Lung (tissue), 12 donors: Measurements from ENCODE around the gene HSD17B11. TPM values are rescaled to one million over a fixed set of nuclear protein-coding genes. Genes with fewer than 3 reads are reported as not detected.

Source experiments
- ATAC-seq: fragments of 200-7000 bp; cut with Tn5 transposase; one replicate; pipeline ENCODE4 v1.9.1; 2020; ENCODE audit warnings: moderate number of reproducible peaks; ENCODE audit not compliant: insufficient read depth, low FRiP score
- DNase-seq, 3 donors: peaks; one replicate each; pipeline ENCODE4 v3.0.0-alpha.2; 2013 to 2017
- H3K27ac ChIP-seq, 2 donors: one replicate each; pipeline ENCODE4 v1.5.1; 2013; ENCODE audit warnings: mild to moderate bottlenecking in 2 of 2, moderate library complexity in 2 of 2, control low read depth in 1 of 2, inconsistent platforms in 1 of 2, low read depth in 1 of 2, low read length in 1 of 2
- H3K27me3 ChIP-seq, 3 donors: one replicate each; pipeline ENCODE4 v1.5.1; 2013; ENCODE audit warnings: low read length in 2 of 3; ENCODE audit not compliant: control insufficient read depth in 3 of 3, insufficient read depth in 3 of 3
- H3K36me3 ChIP-seq, 4 donors: one replicate each; pipeline ENCODE4 v1.5.1; 2013; ENCODE audit warnings: low read length in 4 of 4, mild to moderate bottlenecking in 1 of 4, moderate library complexity in 1 of 4; ENCODE audit not compliant: control insufficient read depth in 4 of 4, insufficient read depth in 4 of 4
- H3K4me1 ChIP-seq, 5 donors: one replicate each; pipeline ENCODE4 v1.5.1; 2013; ENCODE audit warnings: low read length in 5 of 5, mild to moderate bottlenecking in 2 of 5, moderate library complexity in 1 of 5; ENCODE audit not compliant: control insufficient read depth in 5 of 5, insufficient read depth in 5 of 5
- H3K4me3 ChIP-seq: one replicate; pipeline ENCODE4 v1.5.1; 2013; ENCODE audit warnings: mild to moderate bottlenecking, control low read depth, moderate library complexity
- H3K9ac ChIP-seq, 2 donors: one replicate each; pipeline ENCODE4 v1.5.1; 2013; ENCODE audit warnings: low read length in 2 of 2, control low read depth in 1 of 2; ENCODE audit not compliant: insufficient read depth in 1 of 2
- H3K9me3 ChIP-seq, 4 donors: one replicate each; pipeline ENCODE4 v1.5.1; 2013; ENCODE audit warnings: low read length in 3 of 4, mild to moderate bottlenecking in 1 of 4, moderate library complexity in 1 of 4; ENCODE audit not compliant: control insufficient read depth in 4 of 4, insufficient read depth in 3 of 4
- WGBS, 2 donors: extraction: QIAGEN DNeasy Blood & Tissue Kit; methylation state at CpG; one replicate each; pipeline ENCODE4 v1.1.7; 2013; 5-methylcytosine and 5-hydroxymethylcytosine counted together
- polyA plus RNA-seq, 2 donors: library from polyadenylated mRNA; stranded (reverse); fragments of 200-250 nt; gene quantifications; one replicate each; pipeline ENCODE4 v1.2.1, GENCODE V29; 2013
- total RNA-seq, 2 donors: library from RNA; depleted of rRNA in 1 of 2; stranded (reverse); fragments of >200 nt in 1 of 2; gene quantifications; one replicate each; pipeline ENCODE4 v1.2.1, GENCODE V29; 2014 to 2021
- TF ChIP-seq, protein P1 (sequence below): IDR thresholded peaks from 2 replicates; pipeline ENCODE4 v1.5.1; 2012; ENCODE audit warnings: mild to moderate bottlenecking; ENCODE audit errors: control extremely low read depth, extremely low read depth
- donor health status: control.
- donor health status: control.
- donor health status: Bipolar disorder and iron deficiency.
- donor health status: healthy.
- donor health status: DM: yes; HTN: yes; CAD: no.

Gene HSD17B11
- total and polyA plus RNA-seq, 4 donors = 43.0 to 109 (median 55.4) TPM

DNA sequence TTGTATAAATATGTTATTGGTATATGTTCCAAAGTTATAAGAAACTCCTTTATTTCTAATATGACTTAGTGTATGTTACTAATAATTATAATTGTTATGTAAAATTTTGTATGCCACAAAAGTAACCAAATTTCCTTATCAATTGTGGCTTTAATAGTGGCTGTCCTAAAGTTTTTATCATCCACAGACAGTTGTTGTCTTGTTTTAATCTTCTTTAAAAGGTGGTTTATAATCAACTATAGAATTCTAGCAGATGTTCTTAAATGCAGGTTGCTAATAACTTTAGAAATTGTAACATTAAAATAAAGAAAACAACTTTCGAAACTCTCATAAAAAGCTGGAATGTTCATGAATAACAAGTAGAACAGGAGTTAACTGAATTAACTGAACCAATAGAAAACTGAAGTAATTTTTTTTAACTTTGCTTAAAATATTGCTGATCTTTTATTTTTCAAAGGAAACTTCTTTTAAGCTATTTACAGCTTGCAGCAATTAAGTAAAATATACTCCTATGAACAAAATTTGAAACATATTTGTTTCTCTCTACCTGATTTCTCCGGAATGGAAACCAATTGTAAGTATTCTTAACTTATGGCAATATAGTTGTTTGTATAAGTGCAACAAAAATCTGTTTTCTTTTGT lies 24.3 kb downstream of the HSD17B11 start:
- 49 to 98% methylated on average over 2 of the region's 2 CpGs for WGBS, 2 donors
- H3K4me3 ChIP-seq = no peak overlapping the region
- DNase-seq (no peak), ATAC-seq (no peak)
- no peak overlapping the region for H3K27ac ChIP-seq
- H3K27me3 ChIP-seq = no peaks in the 10 kb centered on the region
- H3K36me3 ChIP-seq = peaks cover 8 to 37% (median 26%) of the 10 kb centered on the region in 4 donors
- H3K9me3 ChIP-seq = no peaks in the 10 kb centered on the region
- H3K4me1 ChIP-seq = no peaks in the 10 kb centered on the region
- H3K9ac ChIP-seq = no peak overlapping the region
- TF ChIP-seq, protein P1, sequence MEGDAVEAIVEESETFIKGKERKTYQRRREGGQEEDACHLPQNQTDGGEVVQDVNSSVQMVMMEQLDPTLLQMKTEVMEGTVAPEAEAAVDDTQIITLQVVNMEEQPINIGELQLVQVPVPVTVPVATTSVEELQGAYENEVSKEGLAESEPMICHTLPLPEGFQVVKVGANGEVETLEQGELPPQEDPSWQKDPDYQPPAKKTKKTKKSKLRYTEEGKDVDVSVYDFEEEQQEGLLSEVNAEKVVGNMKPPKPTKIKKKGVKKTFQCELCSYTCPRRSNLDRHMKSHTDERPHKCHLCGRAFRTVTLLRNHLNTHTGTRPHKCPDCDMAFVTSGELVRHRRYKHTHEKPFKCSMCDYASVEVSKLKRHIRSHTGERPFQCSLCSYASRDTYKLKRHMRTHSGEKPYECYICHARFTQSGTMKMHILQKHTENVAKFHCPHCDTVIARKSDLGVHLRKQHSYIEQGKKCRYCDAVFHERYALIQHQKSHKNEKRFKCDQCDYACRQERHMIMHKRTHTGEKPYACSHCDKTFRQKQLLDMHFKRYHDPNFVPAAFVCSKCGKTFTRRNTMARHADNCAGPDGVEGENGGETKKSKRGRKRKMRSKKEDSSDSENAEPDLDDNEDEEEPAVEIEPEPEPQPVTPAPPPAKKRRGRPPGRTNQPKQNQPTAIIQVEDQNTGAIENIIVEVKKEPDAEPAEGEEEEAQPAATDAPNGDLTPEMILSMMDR = no peak

DNA sequence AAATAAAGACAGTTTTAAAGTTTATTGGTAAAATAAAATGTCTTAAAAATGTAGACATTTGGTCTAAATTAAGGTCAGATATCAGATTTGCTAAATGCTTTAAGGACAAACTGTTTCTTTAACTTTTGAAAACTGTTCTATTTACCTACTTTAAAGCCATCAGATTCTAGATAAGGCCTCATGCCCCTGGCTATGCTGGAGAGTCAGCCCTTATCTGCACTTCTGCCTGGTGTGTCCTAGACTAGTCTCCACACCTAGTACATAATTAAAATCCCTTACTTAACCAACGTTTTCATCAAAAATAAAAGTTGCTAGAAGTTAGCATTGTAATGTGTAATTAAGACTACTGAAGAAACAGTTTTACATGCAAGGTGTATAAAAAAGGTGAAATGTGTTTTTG lies 25.6 kb downstream of the HSD17B11 start:
- Histone ChIP-seq H3K9ac (no peak overlapping the region), H3K4me1 (no peaks in the 10 kb centered on the region), H3K27me3 (no peaks in the 10 kb centered on the region), H3K27ac (no peak overlapping the region), H3K36me3 (peaks cover 16 to 30% (median 23%) of the 10 kb centered on the region in 4 donors), H3K4me3 (no peak overlapping the region), H3K9me3 (no peaks in the 10 kb centered on the region)
- ATAC-seq (no peak), DNase-seq (no peak)
- TF ChIP-seq, protein P1 = no peak
- WGBS, 2 donors = 58 to 73% methylated on average over 1 of the region's 1 CpG

DNA sequence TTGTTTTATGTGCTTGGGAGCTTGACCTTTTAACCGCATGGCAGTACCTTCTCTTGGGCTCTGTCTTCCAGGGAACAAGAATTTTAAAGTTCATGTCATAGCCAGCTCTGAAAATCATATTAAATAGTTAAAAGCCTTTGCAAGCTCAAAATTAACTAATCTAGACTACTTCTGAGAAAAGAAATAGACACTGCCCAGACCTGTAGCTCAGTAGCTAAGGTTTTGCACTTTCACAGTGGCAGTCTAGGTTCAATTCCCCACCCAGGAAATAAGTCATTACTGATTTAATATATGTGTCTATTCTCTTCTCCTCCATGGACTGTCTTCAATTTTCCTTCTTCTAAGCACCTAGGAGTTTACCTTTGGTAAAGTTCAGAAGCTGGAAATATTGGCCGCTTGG lies 27.4 kb downstream of the HSD17B11 start:
- TF ChIP-seq, protein P1 = no peak
- DNase-seq = no peak
- no peaks in the 10 kb centered on the region for H3K27me3 ChIP-seq
- no peak overlapping the region for H3K4me3 ChIP-seq
- H3K27ac ChIP-seq = no peak overlapping the region
- peaks cover 17 to 43% (median 23%) of the 10 kb centered on the region in 4 donors for H3K36me3 ChIP-seq
- no peaks in the 10 kb centered on the region for H3K4me1 ChIP-seq
- 96 to 99% methylated on average over 2 of the region's 2 CpGs for WGBS, 2 donors
- H3K9ac ChIP-seq = no peak overlapping the region
- no peak for ATAC-seq
- H3K9me3 ChIP-seq = no peaks in the 10 kb centered on the region

DNA sequence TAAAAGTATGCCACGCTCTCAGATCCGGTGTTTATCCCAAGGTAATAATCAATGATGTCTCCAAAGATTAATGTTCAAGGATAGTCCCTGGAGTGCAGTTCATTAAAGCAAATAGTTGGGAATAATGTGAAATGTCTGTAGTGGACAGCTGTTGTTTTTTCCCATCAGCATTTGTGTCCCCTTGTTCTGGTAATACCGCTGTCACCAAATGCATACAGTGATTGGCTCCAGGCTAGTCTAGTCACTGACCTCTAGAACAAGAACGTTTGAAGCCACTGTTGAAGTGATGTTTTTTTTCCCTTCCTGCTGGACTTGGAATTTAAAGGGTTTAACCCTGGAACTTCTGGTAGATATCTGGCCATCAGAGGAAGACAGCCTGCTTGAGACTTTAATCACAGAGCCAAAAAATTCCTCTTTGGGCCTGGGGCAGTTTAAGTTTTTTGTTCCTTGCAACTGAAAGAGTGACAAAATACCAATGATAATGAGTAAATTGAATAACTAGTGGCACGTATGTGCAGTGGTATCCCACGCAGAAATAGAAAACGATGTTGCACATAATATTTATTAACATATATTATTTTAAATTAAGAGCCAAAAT lies 30.6 kb downstream of the HSD17B11 start:
- WGBS, 2 donors = 77 to 84% methylated on average over 7 of the region's 7 CpGs
- Histone ChIP-seq H3K4me3 (no peak overlapping the region), H3K27me3 (no peaks in the 10 kb centered on the region), H3K9ac (no peak overlapping the region), H3K27ac (no peak overlapping the region), H3K9me3 (no peaks in the 10 kb centered on the region), H3K36me3 (peaks cover 17 to 35% (median 19%) of the 10 kb centered on the region in 4 donors), H3K4me1 (no peaks in the 10 kb centered on the region)
- no peak for ATAC-seq
- TF ChIP-seq, protein P1 = no peak
- no peak for DNase-seq
